HG02884 (cell line): ENCODE data around the gene AKR1C8.
"Not testable (repeated sequence)": the region's sequence is repeated elsewhere in the genome, so short reads cannot be mapped to it uniquely, and the experiment has no call there.

Experiments
- ATAC-seq: cut with Tn5 transposase; IDR thresholded peaks from one replicate; pipeline ENCODE4 v1.9.1; 2021; ENCODE audit warnings: mild to moderate bottlenecking, moderate library complexity; ENCODE audit not compliant: unreplicated experiment

Gene AKR1C8

GRCh38 chr10:5168897-5169420 lies 16.0 kb downstream of the AKR1C8 start:
- ATAC-seq, result no peak

GRCh38 chr10:5165738-5166137 lies 19.2 kb downstream of the AKR1C8 start:
- ATAC-seq, result no peak

GRCh38 chr10:5163487-5163886 lies 21.5 kb downstream of the AKR1C8 start:
- no peak for ATAC-seq

GRCh38 chr10:5159126-5159525 lies 25.8 kb downstream of the AKR1C8 start:
- no peak for ATAC-seq

- no peak for ATAC-seq
Measured at GRCh38 chr10:5157501-5157900, 27.4 kb downstream of the AKR1C8 start.

GRCh38 chr10:5155951-5156350 lies 29.0 kb downstream of the AKR1C8 start:
- no peak for ATAC-seq

GRCh38 chr10:5151076-5151475 lies 33.9 kb downstream of the AKR1C8 start:
- ATAC-seq, result no peak

- ATAC-seq, result no peak
Measured at GRCh38 chr10:5148678-5149032, 36.3 kb downstream of the AKR1C8 start.

GRCh38 chr10:5147981-5148677 lies 36.8 kb downstream of the AKR1C8 start:
- ATAC-seq, result no peak

GRCh38 chr10:5147255-5147980 lies 37.5 kb downstream of the AKR1C8 start:
- no peak for ATAC-seq

GRCh38 chr10:5146920-5147254 lies 38.1 kb downstream of the AKR1C8 start:
- ATAC-seq, result no peak

GRCh38 chr10:5143137-5143536 lies 41.8 kb downstream of the AKR1C8 start:
- no peak for ATAC-seq

GRCh38 chr10:5142199-5142598 lies 42.8 kb downstream of the AKR1C8 start:
- no peak for ATAC-seq

GRCh38 chr10:5137699-5138098 lies 47.3 kb downstream of the AKR1C8 start:
- not testable (repeated sequence) for ATAC-seq

- ATAC-seq, result no peak
Measured at GRCh38 chr10:5136468-5137087, 48.4 kb downstream of the AKR1C8 start.

GRCh38 chr10:5135581-5135980 lies 49.4 kb downstream of the AKR1C8 start:
- ATAC-seq, result no peak

GRCh38 chr10:5125315-5126044 lies 59.5 kb downstream of the AKR1C8 start:
- no peak for ATAC-seq

- ATAC-seq, result no peak
Measured at GRCh38 chr10:5123886-5124285, 61.1 kb downstream of the AKR1C8 start.

GRCh38 chr10:5119997-5120396 lies 65.0 kb downstream of the AKR1C8 start:
- not testable (repeated sequence) for ATAC-seq

GRCh38 chr10:5117026-5117425 lies 67.9 kb downstream of the AKR1C8 start:
- no peak for ATAC-seq

GRCh38 chr10:5116621-5117020 lies 68.3 kb downstream of the AKR1C8 start:
- no peak for ATAC-seq
